Uterus (tissue), 4 donors: ENCODE measurements around the gene IGF1R. TPM values are rescaled to one million over a fixed set of nuclear protein-coding genes. Genes with fewer than 3 reads are reported as not detected.

Experiments used
- DNase-seq, 2 donors: peaks; one replicate each; pipeline ENCODE4 v3.0.0-alpha.2; 2019 to 2020
- H3K27ac ChIP-seq, 2 donors: fragments of 200-600 bp; sonication (generic); 1 replicate in 1 of 2; 2 replicates in 1 of 2; pipeline ENCODE4 v1.5.1; 2016 to 2018
- H3K27me3 ChIP-seq, 2 donors: fragments of 200-600 bp; sonication (generic); one replicate each; pipeline ENCODE4 v1.5.1; 2018 to 2019; ENCODE audit warnings: control low read depth in 1 of 2
- H3K36me3 ChIP-seq, 2 donors: fragments of 200-600 bp; sonication (generic); one replicate each; pipeline ENCODE4 v1.5.1; 2019; ENCODE audit warnings: control low read depth in 1 of 2
- H3K4me1 ChIP-seq, 2 donors: fragments of 200-600 bp; sonication (generic); one replicate each; pipeline ENCODE4 v1.5.1; 2018 to 2019; ENCODE audit warnings: control low read depth in 1 of 2
- H3K4me3 ChIP-seq, 2 donors: fragments of 200-600 bp; sonication (generic); 1 replicate in 1 of 2; 2 replicates in 1 of 2; pipeline ENCODE4 v1.5.1; 2018 to 2019; ENCODE audit warnings: mild to moderate bottlenecking in 1 of 2
- H3K9me3 ChIP-seq, 2 donors: fragments of 200-600 bp; sonication (generic); one replicate each; pipeline ENCODE4 v1.5.1; 2019; ENCODE audit warnings: control low read depth in 1 of 2
- CTCF ChIP-seq, 4 experiments: fragments of 200-600 bp in 2 of 4; fragments of 450-650 bp in 2 of 4; sonication (generic) in 2 of 4; IDR thresholded peaks; one replicate each; pipeline ENCODE4 v1.5.1; 2016 to 2019; ENCODE audit warnings: antibody characterized with exemption in 4 of 4, mild to moderate bottlenecking in 2 of 4, moderate library complexity in 1 of 4
- POLR2A ChIP-seq, 2 donors: fragments of 450-650 bp; IDR thresholded peaks; one replicate each; pipeline ENCODE4 v1.6.1; 2016; ENCODE audit warnings: antibody characterized with exemption in 2 of 2, mild to moderate bottlenecking in 1 of 2, moderate library complexity in 1 of 2
- intact Hi-C: fragments of 100-400 bp; cut with DNase I; formaldehyde crosslinking; loops from one replicate; pipeline ENCODE4 v1.15.1; 2023; ENCODE audit warnings: low total_unique reads
- total RNA-seq, 4 donors: library from RNA; depleted of rRNA in 3 of 4; stranded (reverse); fragments of >200 nt in 3 of 4; gene quantifications; one replicate each; pipeline versions ENCODE4 v1.1.0 to v1.2.4, GENCODE V29; 2014 to 2023
- donor health status: DM: yes; HTN: yes; CAD: no.

Gene IGF1R
- total RNA-seq, 4 donors from 2014 or later = 30.0 to 95.2 (median 57.5) TPM

GRCh38 chr15:98794748-98795147 lies 146.4 kb downstream of the IGF1R start:
- no peak overlapping the region for H3K27ac ChIP-seq
- intact Hi-C loops = no loop called here

GRCh38 chr15:98795980-98796379 lies 147.6 kb downstream of the IGF1R start:
- intact Hi-C loops = no loop called here
- H3K36me3 ChIP-seq = no peaks in the 10 kb centered on the region

More at GRCh38 chr15:98794748-98795147, 146.4 kb downstream of the IGF1R start:
- Histone ChIP-seq H3K27me3 (no peaks in the 10 kb centered on the region), H3K9me3 (no peaks in the 10 kb centered on the region), H3K4me1 (peaks cover 10 to 24% of the 10 kb centered on the region in 2 donors), H3K4me3 (no peak overlapping the region), H3K36me3 (no peaks in the 10 kb centered on the region)
- no peak for DNase-seq
- TF ChIP-seq CTCF (IDR thresholded peaks at IDR 0.05) = no peak
- no peak for TF ChIP-seq POLR2A (IDR thresholded peaks at IDR 0.05)

GRCh38 chr15:98796685-98797357 lies 148.5 kb downstream of the IGF1R start:
- H3K4me1 ChIP-seq = peaks cover 18 to 30% of the 10 kb centered on the region in 2 donors
- no peaks in the 10 kb centered on the region for H3K27me3 ChIP-seq
- intact Hi-C loops = no loop called here
- H3K27ac ChIP-seq = no peak overlapping the region
- no peaks in the 10 kb centered on the region for H3K36me3 ChIP-seq
- TF ChIP-seq CTCF (IDR thresholded peaks at IDR 0.05) (no peak), POLR2A (IDR thresholded peaks at IDR 0.05) (no peak)
- H3K4me3 ChIP-seq = no peak overlapping the region
- DNase-seq = no peak
- H3K9me3 ChIP-seq = no peaks in the 10 kb centered on the region

More at GRCh38 chr15:98795980-98796379, 147.6 kb downstream of the IGF1R start:
- Histone ChIP-seq H3K27me3 (no peaks in the 10 kb centered on the region), H3K4me1 (peaks cover 13 to 25% of the 10 kb centered on the region in 2 donors), H3K4me3 (no peak overlapping the region), H3K27ac (no peak overlapping the region), H3K9me3 (no peaks in the 10 kb centered on the region)
- TF ChIP-seq POLR2A (IDR thresholded peaks at IDR 0.05) (no peak), CTCF (IDR thresholded peaks at IDR 0.05) (no peak)
- no peak for DNase-seq

- TF ChIP-seq POLR2A (IDR thresholded peaks at IDR 0.05) (no peak), CTCF (IDR thresholded peaks at IDR 0.05) (no peak)
- intact Hi-C loops = no loop called here
- H3K4me1 ChIP-seq = peaks cover 18 to 27% of the 10 kb centered on the region in 2 donors
- no peaks in the 10 kb centered on the region for H3K9me3 ChIP-seq
- no peaks in the 10 kb centered on the region for H3K27me3 ChIP-seq
- H3K36me3 ChIP-seq = no peaks in the 10 kb centered on the region
- H3K27ac ChIP-seq = peak overlapping the region; percentile 60 to 71
- DNase-seq = no peak
- H3K4me3 ChIP-seq = no peak overlapping the region
Measured at GRCh38 chr15:98798375-98798893, 150.1 kb downstream of the IGF1R start.
